ENCODE results near the gene MCL1. TPM values are rescaled to one million over a fixed set of nuclear protein-coding genes. Genes with fewer than 3 reads are reported as not detected.

Gene MCL1
- total and polyA plus RNA-seq, 9 donors, result 74.2 to 280 (median 145) TPM

DNA sequence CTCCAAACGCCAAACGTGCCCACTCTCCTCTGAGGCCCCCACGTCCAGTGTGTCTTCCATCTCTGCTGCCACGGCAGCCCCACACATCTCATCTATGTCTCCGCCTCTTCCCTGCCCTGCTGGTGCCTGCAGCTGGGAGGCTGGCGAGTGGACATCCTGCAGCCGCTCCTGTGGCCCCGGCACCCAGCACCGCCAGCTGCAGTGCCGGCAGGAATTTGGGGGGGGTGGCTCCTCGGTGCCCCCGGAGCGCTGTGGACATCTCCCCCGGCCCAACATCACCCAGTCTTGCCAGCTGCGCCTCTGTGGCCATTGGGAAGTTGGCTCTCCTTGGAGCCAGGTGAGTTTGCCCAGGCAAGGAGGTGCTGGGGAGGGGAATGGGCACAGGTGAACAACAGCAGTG lies 21.6 kb downstream of the MCL1 start:
- DNase-seq, result no peak
- no peaks in the 10 kb centered on the region for H3K9me3 ChIP-seq
- H3K27ac ChIP-seq, result peak overlapping the region in 1 of 2 donors; percentile 27
- peaks cover 19% of the 10 kb centered on the region for H3K4me1 ChIP-seq (ENCODE audit: insufficient read depth)
- TF ChIP-seq, protein P1, sequence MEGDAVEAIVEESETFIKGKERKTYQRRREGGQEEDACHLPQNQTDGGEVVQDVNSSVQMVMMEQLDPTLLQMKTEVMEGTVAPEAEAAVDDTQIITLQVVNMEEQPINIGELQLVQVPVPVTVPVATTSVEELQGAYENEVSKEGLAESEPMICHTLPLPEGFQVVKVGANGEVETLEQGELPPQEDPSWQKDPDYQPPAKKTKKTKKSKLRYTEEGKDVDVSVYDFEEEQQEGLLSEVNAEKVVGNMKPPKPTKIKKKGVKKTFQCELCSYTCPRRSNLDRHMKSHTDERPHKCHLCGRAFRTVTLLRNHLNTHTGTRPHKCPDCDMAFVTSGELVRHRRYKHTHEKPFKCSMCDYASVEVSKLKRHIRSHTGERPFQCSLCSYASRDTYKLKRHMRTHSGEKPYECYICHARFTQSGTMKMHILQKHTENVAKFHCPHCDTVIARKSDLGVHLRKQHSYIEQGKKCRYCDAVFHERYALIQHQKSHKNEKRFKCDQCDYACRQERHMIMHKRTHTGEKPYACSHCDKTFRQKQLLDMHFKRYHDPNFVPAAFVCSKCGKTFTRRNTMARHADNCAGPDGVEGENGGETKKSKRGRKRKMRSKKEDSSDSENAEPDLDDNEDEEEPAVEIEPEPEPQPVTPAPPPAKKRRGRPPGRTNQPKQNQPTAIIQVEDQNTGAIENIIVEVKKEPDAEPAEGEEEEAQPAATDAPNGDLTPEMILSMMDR (IDR thresholded peaks at IDR 0.05), result no peak
- TF ChIP-seq EP300 (IDR thresholded peaks at IDR 0.05), result no peak
- TF ChIP-seq POLR2A (IDR thresholded peaks at IDR 0.05), result no peak
- no peaks in the 10 kb centered on the region for H3K27me3 ChIP-seq
- H3K36me3 ChIP-seq, result no peaks in the 10 kb centered on the region
- intact Hi-C loops (cut with DNase I), result loop anchor here in 3 of 4 donors (10.0 kb wide), 3 partner anchors 67 to 257 kb away; partner anchors contain the start of genes ENSA (in 1 of the 3) and GOLPH3L (in 1 of the 3)
- 67 to 80% (median 67%) methylated on average over 15 of the region's 15 CpGs for WGBS, 3 donors
- no peak overlapping the region for H3K4me3 ChIP-seq

DNA sequence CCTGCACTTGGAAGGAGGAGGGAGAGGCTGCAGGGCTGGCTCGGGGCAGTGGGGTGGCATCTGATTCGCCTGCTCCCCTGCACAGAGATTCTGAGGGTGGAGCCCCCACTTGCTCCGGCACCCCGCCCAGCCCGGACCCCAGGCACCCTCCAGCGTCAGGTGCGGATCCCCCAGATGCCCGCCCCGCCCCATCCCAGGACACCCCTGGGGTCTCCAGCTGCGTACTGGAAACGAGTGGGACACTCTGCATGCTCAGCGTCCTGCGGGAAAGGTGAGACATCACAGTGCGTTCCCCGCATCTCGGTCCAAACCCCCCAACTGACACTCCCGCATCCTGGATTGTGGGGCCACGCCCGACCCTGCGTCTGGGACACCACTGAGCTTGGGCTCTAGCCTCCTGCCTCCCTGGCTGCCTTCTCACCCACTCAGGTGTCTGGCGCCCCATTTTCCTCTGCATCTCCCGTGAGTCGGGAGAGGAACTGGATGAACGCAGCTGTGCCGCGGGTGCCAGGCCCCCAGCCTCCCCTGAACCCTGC lies 22.3 kb downstream of the MCL1 start:
- 84 to 89% (median 87%) methylated on average over 26 of the region's 26 CpGs for WGBS, 3 donors

DNA sequence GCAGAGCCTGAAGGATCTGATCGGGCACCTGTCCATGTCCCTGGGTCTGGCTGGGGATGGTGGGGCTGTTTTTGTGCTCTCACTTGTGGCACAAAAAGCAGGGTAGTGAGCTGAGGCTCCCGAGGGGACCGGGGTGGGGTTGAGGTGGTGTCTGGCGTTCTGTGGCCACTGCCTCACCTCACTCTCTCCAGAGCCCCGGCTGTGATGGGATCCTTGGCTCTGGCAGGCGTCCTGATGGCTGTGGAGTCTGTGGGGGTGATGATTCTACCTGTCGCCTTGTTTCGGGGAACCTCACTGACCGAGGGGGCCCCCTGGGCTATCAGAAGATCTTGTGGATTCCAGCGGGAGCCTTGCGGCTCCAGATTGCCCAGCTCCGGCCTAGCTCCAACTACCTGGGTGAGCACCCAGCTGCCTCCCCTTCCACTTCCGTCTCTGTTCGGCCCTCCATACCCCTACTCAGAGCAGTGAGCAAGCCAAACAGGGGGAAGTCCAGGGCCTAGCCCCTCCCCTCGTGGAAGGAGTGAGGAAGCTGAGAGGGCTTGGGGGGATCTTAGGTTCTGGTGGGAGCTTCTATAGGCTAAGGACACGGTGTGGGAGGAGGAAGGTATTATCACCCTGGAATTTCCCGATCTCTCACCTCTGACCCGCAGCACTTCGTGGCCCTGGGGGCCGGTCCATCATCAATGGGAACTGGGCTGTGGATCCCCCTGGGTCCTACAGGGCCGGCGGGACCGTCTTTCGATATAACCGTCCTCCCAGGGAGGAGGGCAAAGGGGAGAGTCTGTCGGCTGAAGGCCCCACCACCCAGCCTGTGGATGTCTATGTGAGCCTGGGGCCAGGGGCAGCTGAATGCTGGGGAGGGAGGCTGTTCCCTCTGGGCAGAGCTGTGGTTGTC lies 23.2 kb downstream of the MCL1 start:
- intact Hi-C loops (cut with DNase I), result loop anchor here in 3 of 4 donors (10.0 kb wide), 3 partner anchors 69 to 259 kb away; partner anchors contain the start of genes ENSA (in 1 of the 3) and GOLPH3L (in 1 of the 3)
- Histone ChIP-seq H3K27ac (no peak overlapping the region), H3K4me1 (ENCODE audit: insufficient read depth) (peaks cover 16% of the 10 kb centered on the region), H3K27me3 (no peaks in the 10 kb centered on the region), H3K36me3 (no peaks in the 10 kb centered on the region), H3K4me3 (no peak overlapping the region), H3K9me3 (no peaks in the 10 kb centered on the region)
- no peak for TF ChIP-seq POLR2A (IDR thresholded peaks at IDR 0.05)
- no peak for TF ChIP-seq EP300 (IDR thresholded peaks at IDR 0.05)
- TF ChIP-seq, protein P1 (IDR thresholded peaks at IDR 0.05), result no peak
- 66 to 72% (median 72%) methylated on average over 23 to 26 of the region's 26 CpGs for WGBS, 3 donors
- DNase-seq, result no peak

More for the DNA sequence above, 22.3 kb downstream of the MCL1 start:
- Histone ChIP-seq H3K9me3 (no peaks in the 10 kb centered on the region), H3K4me3 (no peak overlapping the region), H3K27ac (no peak overlapping the region), H3K4me1 (ENCODE audit: insufficient read depth) (peaks cover 17% of the 10 kb centered on the region), H3K36me3 (no peaks in the 10 kb centered on the region), H3K27me3 (no peaks in the 10 kb centered on the region)
- intact Hi-C loops (cut with DNase I), result loop anchor here in 3 of 4 donors (10.0 kb wide), 3 partner anchors 68 to 258 kb away; partner anchors contain the start of genes ENSA (in 1 of the 3) and GOLPH3L (in 1 of the 3)
- no peak for TF ChIP-seq EP300 (IDR thresholded peaks at IDR 0.05)
- no peak for TF ChIP-seq POLR2A (IDR thresholded peaks at IDR 0.05)
- TF ChIP-seq, protein P1 (IDR thresholded peaks at IDR 0.05), result no peak
- peak in 3 of 5 donors; percentile 36 to 44 (median 43) for DNase-seq

DNA sequence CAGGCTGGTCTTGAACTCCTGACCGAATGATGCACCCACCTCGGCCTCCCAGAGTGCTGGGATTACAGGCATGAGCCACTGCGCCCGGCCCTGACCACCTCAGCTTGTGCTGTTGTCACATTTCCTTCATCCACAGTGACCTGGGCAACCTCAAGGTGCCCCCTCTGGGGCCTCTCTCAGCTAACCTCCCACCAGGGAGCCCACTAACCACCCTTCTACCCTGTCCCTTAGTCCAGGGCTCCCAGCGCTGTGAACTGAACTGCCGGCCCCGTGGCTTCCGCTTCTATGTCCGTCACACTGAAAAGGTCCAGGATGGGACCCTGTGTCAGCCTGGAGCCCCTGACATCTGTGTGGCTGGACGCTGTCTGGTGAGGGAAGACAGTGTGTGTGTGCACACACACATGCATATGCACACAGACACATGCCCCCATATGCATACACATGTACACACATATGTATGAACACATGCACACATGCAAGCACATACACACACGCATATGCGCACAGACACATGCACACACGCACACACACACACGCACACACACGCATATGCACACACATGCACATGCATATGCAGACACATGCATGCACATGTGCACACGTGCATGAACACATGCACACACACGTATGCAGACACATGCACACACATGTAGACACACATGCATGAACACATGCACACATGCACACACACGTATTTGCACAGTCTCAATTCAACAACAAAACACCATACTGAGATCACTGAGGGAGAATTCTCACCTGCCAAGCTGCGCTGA lies 24.0 kb downstream of the MCL1 start:
- whole genome bisulfite sequencing, 3 donors, result 79 to 91% (median 88%) methylated on average over 19 of the region's 19 CpGs
- H3K4me1 ChIP-seq (ENCODE audit: insufficient read depth), result peaks cover 18% of the 10 kb centered on the region
- no peak overlapping the region for H3K27ac ChIP-seq
- no peak for DNase-seq
- intact Hi-C loops (cut with DNase I), result loop anchor here in 3 of 4 donors (10.0 kb wide), 3 partner anchors 69 to 259 kb away; partner anchors contain the start of genes ENSA (in 1 of the 3) and GOLPH3L (in 1 of the 3)
- TF ChIP-seq EP300 (IDR thresholded peaks at IDR 0.05) (no peak), POLR2A (IDR thresholded peaks at IDR 0.05) (no peak)
- TF ChIP-seq, protein P1 (IDR thresholded peaks at IDR 0.05), result no peak
- H3K9me3 ChIP-seq, result no peaks in the 10 kb centered on the region
- no peaks in the 10 kb centered on the region for H3K36me3 ChIP-seq
- H3K27me3 ChIP-seq, result no peaks in the 10 kb centered on the region
- no peak overlapping the region for H3K4me3 ChIP-seq

All from ovary (tissue), 9 donors.